Erythroblast (primary cell): ENCODE data around the gene PLCD1.

Experiments used
- GATA1 ChIP-seq: IDR thresholded peaks from 2 replicates; pipeline ENCODE4 v1.6.1; 2011; ENCODE audit warnings: low read depth, mild to moderate bottlenecking, control low read depth, low read length, moderate library complexity
- POLR2A ChIP-seq: IDR thresholded peaks from 2 replicates; pipeline ENCODE4 v1.6.1; 2011; ENCODE audit warnings: mild to moderate bottlenecking, low read length

DNA sequence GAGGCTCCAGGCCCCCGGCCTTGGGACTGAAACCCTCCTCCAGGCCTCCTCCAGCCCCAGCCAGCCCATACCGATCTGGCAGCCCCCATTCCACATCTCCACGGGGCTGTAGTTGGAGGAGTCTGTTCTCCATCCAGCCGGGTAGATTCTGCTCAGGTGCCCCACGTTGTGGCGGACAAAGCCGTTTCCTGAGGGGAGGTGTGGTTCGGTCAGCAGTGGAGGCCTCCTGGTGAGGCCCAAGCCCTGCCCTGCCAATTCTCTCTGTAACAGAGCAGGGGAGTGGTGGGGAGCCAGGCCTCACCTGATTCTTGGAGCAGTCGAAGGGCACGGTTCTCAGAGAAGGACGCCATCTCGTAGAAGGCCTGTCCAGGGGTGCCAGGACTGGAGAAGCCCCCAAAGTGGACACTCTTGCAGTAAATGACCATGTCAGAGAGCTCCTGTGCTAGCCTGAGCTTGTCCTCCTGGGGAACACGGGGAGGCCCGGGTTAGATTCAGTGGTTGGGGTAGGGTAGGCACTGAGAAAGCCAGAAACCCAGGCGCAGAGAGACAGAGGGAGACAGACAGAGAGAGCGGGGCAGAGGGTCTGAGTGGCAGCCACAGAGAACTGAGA, 20.4 kb downstream of the PLCD1 start:
- no peak for TF ChIP-seq POLR2A
- no peak for TF ChIP-seq GATA1
